Neuron (in vitro differentiated cells): ENCODE results near the gene PITPNC1.
A peak's percentile ranks its signal among the peaks of the same experiment; 100 is the strongest.

ENCODE experiments used
- H2AFZ ChIP-seq: one replicate; pipeline ENCODE4 v1.6.1; 2013; ENCODE audit warnings: low read depth, mild to moderate bottlenecking, inconsistent platforms, low read length, moderate library complexity
- H3K27me3 ChIP-seq: one replicate; pipeline ENCODE4 v1.6.1; 2013; ENCODE audit warnings: low read length; ENCODE audit not compliant: insufficient read depth
- H3K36me3 ChIP-seq: one replicate; pipeline ENCODE4 v1.6.1; 2013; ENCODE audit warnings: low read length; ENCODE audit not compliant: insufficient read depth
- H3K4me1 ChIP-seq: one replicate; pipeline ENCODE4 v1.6.1; 2013; ENCODE audit warnings: low read length; ENCODE audit not compliant: insufficient read depth
- H3K4me3 ChIP-seq: 2 replicates; pipeline ENCODE4 v1.5.1; 2013; ENCODE audit warnings: mild to moderate bottlenecking, low read length, moderate library complexity
- H3K9me3 ChIP-seq: one replicate; pipeline ENCODE4 v1.6.1; 2013; ENCODE audit warnings: low read length

Gene PITPNC1

DNA sequence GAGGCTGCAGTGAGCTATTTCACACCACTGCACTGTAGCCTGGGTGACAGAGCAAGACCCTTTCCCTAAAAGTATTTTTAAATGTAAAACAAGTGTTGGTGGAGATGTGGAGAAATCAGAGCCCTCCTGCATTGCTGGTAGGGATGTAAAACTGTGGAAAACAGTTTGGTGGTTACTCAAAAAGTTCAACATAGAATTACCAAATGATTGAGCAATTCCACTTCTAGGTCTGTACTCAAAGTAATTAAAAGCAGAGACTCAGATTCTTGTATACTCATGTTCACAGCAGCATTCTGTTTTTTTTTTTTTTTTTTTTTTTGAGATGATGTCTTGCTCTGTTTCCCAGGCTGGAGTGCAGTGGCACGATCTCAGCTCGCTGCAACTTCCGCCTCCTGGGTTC lies 141.8 kb downstream of the PITPNC1 start:
- Histone ChIP-seq H3K4me3 (no peak overlapping the region), H3K9me3 (peaks cover 2% of the 10 kb centered on the region), H3K36me3 (no peaks in the 10 kb centered on the region), H2AFZ (no peak overlapping the region), H3K27me3 (no peaks in the 10 kb centered on the region), H3K4me1 (peaks cover 19% of the 10 kb centered on the region)

DNA sequence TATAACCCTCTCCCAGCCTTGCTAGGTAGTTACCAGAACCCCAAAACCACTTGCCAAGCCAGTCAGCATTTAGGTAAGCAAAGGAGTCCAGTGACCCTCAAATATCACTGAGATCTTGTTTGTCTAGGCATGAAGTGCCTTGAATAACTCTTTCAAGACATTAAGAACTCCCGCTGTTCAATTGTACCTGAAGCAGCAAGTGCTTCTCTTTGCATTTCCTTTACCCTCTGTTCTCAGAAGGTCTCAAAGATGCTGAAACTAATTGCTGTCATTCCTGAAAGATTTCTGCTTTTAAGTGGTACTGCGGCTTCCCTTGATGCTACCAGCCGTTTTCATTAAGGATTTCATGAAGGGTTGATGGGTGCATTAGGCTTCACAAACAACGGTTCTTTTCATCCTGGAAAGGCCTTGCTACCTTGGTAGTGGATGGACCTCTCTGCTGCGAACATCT lies 142.7 kb downstream of the PITPNC1 start:
- Histone ChIP-seq H3K4me3 (no peak overlapping the region), H3K4me1 (peaks cover 17% of the 10 kb centered on the region), H3K36me3 (no peaks in the 10 kb centered on the region), H2AFZ (no peak overlapping the region), H3K9me3 (peaks cover 2% of the 10 kb centered on the region), H3K27me3 (no peaks in the 10 kb centered on the region)

- Histone ChIP-seq H3K4me1 (peaks cover 11% of the 10 kb centered on the region), H3K36me3 (no peaks in the 10 kb centered on the region), H3K27me3 (no peaks in the 10 kb centered on the region), H3K4me3 (no peak overlapping the region), H2AFZ (no peak overlapping the region), H3K9me3 (peaks cover 2% of the 10 kb centered on the region)
Observed at GRCh38 chr17:67520252-67520906, 143.3 kb downstream of the PITPNC1 start.

- H3K4me1 ChIP-seq = peaks cover 3% of the 10 kb centered on the region
- no peaks in the 10 kb centered on the region for H3K36me3 ChIP-seq
- H2AFZ ChIP-seq = no peak overlapping the region
- no peaks in the 10 kb centered on the region for H3K27me3 ChIP-seq
- peaks cover 2% of the 10 kb centered on the region for H3K9me3 ChIP-seq
- no peak overlapping the region for H3K4me3 ChIP-seq
Observed at GRCh38 chr17:67520916-67521774, 144.1 kb downstream of the PITPNC1 start.

DNA sequence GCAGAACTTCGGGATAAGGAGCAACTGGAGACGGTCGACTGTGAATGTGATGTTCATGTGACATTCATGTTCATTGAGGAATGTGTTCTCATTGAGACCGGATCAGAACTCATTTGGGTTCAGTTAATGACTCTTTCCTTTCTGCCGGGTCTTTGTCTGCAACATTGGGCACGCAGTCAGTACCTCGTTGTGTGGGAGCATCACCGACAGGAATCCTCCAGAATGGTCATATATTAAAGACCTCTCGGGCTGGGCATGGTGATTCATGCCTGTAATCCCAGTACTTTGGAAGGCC lies 144.6 kb downstream of the PITPNC1 start:
- no peaks in the 10 kb centered on the region for H3K36me3 ChIP-seq
- H3K27me3 ChIP-seq = no peaks in the 10 kb centered on the region
- H3K4me1 ChIP-seq = no peaks in the 10 kb centered on the region
- peaks cover 2% of the 10 kb centered on the region for H3K9me3 ChIP-seq
- no peak overlapping the region for H2AFZ ChIP-seq
- no peak overlapping the region for H3K4me3 ChIP-seq

DNA sequence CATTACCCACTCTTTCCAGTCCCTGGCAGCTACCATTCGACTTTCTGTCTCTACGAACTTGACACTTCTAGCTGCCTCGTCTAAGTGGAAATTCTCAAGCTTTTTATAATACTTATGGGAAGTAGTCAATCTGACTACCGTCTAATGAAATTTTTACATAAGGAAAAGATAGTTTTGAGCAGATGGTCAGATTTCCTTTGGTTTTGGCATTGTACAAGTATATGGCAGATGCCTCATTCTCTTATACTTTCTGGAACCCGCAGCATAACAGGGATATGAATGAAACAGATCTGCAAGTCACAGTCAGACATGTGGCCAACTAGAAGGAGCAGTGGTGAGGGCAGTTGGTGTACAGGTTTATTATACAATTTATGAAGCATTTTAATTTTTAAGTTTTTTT lies 146.0 kb downstream of the PITPNC1 start:
- Histone ChIP-seq H3K27me3 (no peaks in the 10 kb centered on the region), H2AFZ (no peak overlapping the region), H3K4me1 (no peaks in the 10 kb centered on the region), H3K9me3 (no peaks in the 10 kb centered on the region), H3K4me3 (no peak overlapping the region), H3K36me3 (no peaks in the 10 kb centered on the region)

DNA sequence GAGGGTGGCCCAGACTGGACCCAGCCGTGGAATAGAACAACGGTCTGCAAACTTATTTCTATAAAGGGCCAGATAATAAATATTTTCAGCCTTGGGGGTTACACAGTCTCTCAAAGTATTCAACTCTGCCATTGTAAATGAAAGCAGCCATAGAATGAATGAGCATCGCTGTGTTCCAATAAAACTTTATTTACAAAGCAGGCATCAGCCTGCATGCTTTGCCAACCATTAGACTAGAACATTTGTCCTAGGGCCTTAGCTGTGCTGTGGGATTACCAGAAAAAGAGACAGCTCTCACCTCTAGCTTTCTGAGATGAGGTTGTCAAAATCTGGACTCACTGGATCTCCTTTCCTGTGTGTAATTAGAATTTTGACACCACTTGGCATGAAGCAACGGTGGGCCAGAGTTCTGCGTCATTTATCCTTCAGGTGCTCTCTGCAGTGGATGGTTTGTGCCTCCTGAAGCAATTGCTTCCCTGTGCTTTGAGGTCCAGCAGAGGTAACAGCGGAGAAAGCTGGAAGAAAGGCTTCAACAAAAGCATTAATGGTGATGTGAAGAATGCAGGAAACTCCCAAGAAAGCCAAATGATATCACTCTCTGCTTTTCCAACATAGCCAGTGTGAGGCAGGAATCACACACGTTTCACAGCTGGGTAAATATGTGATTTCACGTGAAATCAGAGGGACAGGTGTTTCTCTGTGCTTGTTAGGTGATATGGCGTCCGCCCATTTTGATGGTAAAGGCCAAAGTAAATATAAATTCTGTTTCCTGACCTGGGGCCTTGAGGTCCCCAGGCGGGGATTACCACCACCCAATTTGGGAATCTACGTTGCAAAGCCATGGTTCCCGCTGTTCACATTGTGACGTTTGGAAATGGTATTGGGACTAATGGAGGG lies 148.4 kb downstream of the PITPNC1 start:
- no peaks in the 10 kb centered on the region for H3K36me3 ChIP-seq
- no peaks in the 10 kb centered on the region for H3K27me3 ChIP-seq
- H2AFZ ChIP-seq = no peak overlapping the region
- peaks cover 13% of the 10 kb centered on the region for H3K4me1 ChIP-seq
- H3K9me3 ChIP-seq = no peaks in the 10 kb centered on the region
- H3K4me3 ChIP-seq = no peak overlapping the region

DNA sequence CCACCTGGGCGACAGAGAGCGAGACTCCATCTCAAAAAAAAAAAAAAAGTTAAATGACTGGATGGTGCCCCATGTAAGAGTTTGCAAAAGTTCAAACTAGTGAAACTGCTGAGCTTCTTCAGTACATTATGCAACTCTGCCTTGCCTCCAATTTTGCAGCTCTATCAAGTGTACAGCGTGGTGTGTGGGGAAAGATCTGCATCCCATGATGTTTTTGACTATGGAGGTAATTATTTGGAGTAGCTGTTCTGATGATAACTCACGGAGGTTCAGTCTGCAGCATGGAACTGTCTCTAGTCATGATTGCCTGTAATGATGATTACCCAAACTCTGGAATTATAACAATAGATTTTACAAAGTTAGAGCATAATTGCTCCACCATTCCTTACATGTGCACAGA lies 149.6 kb downstream of the PITPNC1 start:
- Histone ChIP-seq H3K9me3 (no peaks in the 10 kb centered on the region), H2AFZ (no peak overlapping the region), H3K4me1 (peaks cover 20% of the 10 kb centered on the region), H3K4me3 (no peak overlapping the region), H3K36me3 (no peaks in the 10 kb centered on the region), H3K27me3 (no peaks in the 10 kb centered on the region)

- Histone ChIP-seq H3K4me3 (peak overlapping the region; percentile 49), H3K36me3 (no peaks in the 10 kb centered on the region), H3K4me1 (peaks cover 25% of the 10 kb centered on the region), H3K27me3 (no peaks in the 10 kb centered on the region), H2AFZ (peak overlapping the region; percentile 27), H3K9me3 (no peaks in the 10 kb centered on the region)
Observed at GRCh38 chr17:67528751-67529436, 151.8 kb downstream of the PITPNC1 start.

DNA sequence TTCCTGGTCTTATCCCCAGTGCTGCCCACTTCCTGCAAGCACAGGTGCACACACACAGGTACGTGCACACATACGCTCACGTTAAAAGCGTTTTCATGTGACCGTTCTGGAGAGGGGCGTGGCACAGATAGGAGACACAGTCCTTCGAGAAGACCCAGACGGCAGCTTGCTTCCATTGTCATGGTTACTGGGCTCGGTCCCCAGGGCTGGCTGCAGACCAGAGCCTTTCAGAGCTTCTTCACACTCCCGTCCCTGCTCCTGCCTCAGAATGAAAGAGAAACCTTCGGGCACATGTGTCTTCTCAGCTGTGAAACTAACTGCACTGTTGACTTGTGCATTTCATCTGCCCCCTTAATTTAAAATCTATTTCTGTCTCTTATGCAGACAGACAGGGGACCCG lies 154.2 kb downstream of the PITPNC1 start:
- H3K4me3 ChIP-seq = no peak overlapping the region
- no peaks in the 10 kb centered on the region for H3K27me3 ChIP-seq
- no peak overlapping the region for H2AFZ ChIP-seq
- peaks cover 31% of the 10 kb centered on the region for H3K4me1 ChIP-seq
- no peaks in the 10 kb centered on the region for H3K36me3 ChIP-seq
- H3K9me3 ChIP-seq = no peaks in the 10 kb centered on the region

DNA sequence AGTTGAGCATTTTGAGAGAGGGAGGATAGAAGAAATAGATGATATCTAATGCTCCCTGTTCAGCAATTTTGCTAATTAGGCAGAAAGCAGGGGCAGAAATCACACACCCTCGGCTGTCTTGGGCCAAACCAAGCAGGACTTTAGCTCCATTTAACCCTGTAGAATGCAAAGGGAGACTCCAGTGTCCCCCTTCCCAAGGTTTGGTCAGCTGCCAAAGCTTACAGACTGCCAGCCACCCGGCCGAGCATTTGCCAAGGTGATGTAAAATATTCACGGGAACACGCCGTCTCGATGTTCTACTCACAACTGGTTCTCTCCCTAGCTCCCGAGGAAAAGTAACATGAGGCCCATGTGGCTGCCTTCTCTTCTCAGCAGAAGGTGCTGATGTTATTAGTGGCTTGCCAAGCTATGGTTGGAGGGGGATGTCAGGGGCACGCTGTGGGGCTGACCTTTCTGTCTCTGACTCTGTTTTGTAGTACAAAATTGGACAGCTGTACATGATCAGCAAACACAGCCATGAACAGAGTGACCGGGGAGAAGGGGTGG lies 155.3 kb downstream of the PITPNC1 start:
- Histone ChIP-seq H3K4me3 (no peak overlapping the region), H2AFZ (no peak overlapping the region), H3K36me3 (no peaks in the 10 kb centered on the region), H3K27me3 (no peaks in the 10 kb centered on the region), H3K4me1 (peaks cover 31% of the 10 kb centered on the region), H3K9me3 (no peaks in the 10 kb centered on the region)

- no peak overlapping the region for H2AFZ ChIP-seq
- no peak overlapping the region for H3K4me3 ChIP-seq
- H3K36me3 ChIP-seq = no peaks in the 10 kb centered on the region
- peaks cover 21% of the 10 kb centered on the region for H3K4me1 ChIP-seq
- H3K27me3 ChIP-seq = no peaks in the 10 kb centered on the region
- H3K9me3 ChIP-seq = no peaks in the 10 kb centered on the region
Observed at GRCh38 chr17:67534941-67535340, 157.9 kb downstream of the PITPNC1 start.
